GM18861 (cell line): ENCODE results near the gene CCT5.
"Not testable (repeated sequence)": the region's sequence is repeated elsewhere in the genome, so short reads cannot be mapped to it uniquely, and the experiment has no call there.

Experiments
- ATAC-seq: cut with Tn5 transposase; IDR thresholded peaks from one replicate; pipeline ENCODE4 v1.9.1; 2021; ENCODE audit not compliant: unreplicated experiment

CCT5 gene

GRCh38 chr5:10275460-10275859, 25.4 kb downstream of the CCT5 start:
- ATAC-seq, result no peak

- ATAC-seq, result no peak
Measured at GRCh38 chr5:10275991-10276390, 25.9 kb downstream of the CCT5 start.

GRCh38 chr5:10276691-10277090, 26.6 kb downstream of the CCT5 start:
- no peak for ATAC-seq

GRCh38 chr5:10277773-10278630, 27.9 kb downstream of the CCT5 start:
- ATAC-seq, result no peak

GRCh38 chr5:10278658-10279279, 28.7 kb downstream of the CCT5 start:
- no peak for ATAC-seq

GRCh38 chr5:10279328-10279727, 29.2 kb downstream of the CCT5 start:
- ATAC-seq, result no peak

GRCh38 chr5:10279925-10280720, 30.0 kb downstream of the CCT5 start:
- ATAC-seq, result no peak

GRCh38 chr5:10283927-10284635, 34.0 kb downstream of the CCT5 start:
- peak; percentile 92 for ATAC-seq

- not testable (repeated sequence) for ATAC-seq
Measured at GRCh38 chr5:10285362-10285761, 35.3 kb downstream of the CCT5 start.

- no peak for ATAC-seq
Measured at GRCh38 chr5:10286162-10286861, 36.2 kb downstream of the CCT5 start.

GRCh38 chr5:10286862-10287227, 36.8 kb downstream of the CCT5 start:
- ATAC-seq, result no peak

GRCh38 chr5:10288592-10289219, 38.6 kb downstream of the CCT5 start:
- no peak for ATAC-seq

GRCh38 chr5:10289353-10289752, 39.3 kb downstream of the CCT5 start:
- ATAC-seq, result no peak

GRCh38 chr5:10289991-10290390, 39.9 kb downstream of the CCT5 start:
- ATAC-seq, result no peak

- no peak for ATAC-seq
Measured at GRCh38 chr5:10290438-10290837, 40.4 kb downstream of the CCT5 start.

GRCh38 chr5:10291692-10292339, 41.7 kb downstream of the CCT5 start:
- no peak for ATAC-seq

GRCh38 chr5:10293907-10294662, 44.0 kb downstream of the CCT5 start:
- no peak for ATAC-seq

- ATAC-seq, result no peak
Measured at GRCh38 chr5:10295619-10296326, 45.7 kb downstream of the CCT5 start.
